DND-41 (cell line): Measurements from ENCODE around the gene TXNL1.

Experiments
- ATAC-seq: fragments of 200-7000 bp; cut with Tn5 transposase; 3 replicates; pipeline ENCODE4 v1.9.1; 2021; ENCODE audit warnings: low read depth; ENCODE audit not compliant: insufficient read depth
- DNase-seq: peaks from one replicate; pipeline ENCODE4 v3.0.0-alpha.2; 2020
- H2AFZ ChIP-seq: 2 replicates; pipeline ENCODE4 v1.6.0; 2012; ENCODE audit warnings: low read depth, low read length
- H3K27ac ChIP-seq: 2 replicates; pipeline ENCODE4 v1.5.1; 2012; ENCODE audit warnings: low read length, inconsistent platforms
- H3K27me3 ChIP-seq: fragments of 200-600 bp; sonication (generic); 2 replicates; pipeline ENCODE4 v1.6.0; 2012; ENCODE audit warnings: low read length, mild to moderate bottlenecking, inconsistent platforms; ENCODE audit not compliant: insufficient read depth, poor library complexity
- H3K36me3 ChIP-seq: 2 replicates; pipeline ENCODE4 v1.5.1; 2012; ENCODE audit warnings: low read length, inconsistent platforms; ENCODE audit not compliant: insufficient read depth
- H3K4me1 ChIP-seq: 2 replicates; pipeline ENCODE4 v1.5.1; 2012; ENCODE audit warnings: mild to moderate bottlenecking, low read length; ENCODE audit not compliant: insufficient read depth
- H3K4me2 ChIP-seq: 2 replicates; pipeline ENCODE4 v1.6.0; 2012; ENCODE audit warnings: mild to moderate bottlenecking, moderate library complexity, low read length, inconsistent platforms; ENCODE audit not compliant: insufficient read depth
- H3K4me3 ChIP-seq, 2 experiments: fragments of 200-600 bp in 1 of 2; shearing (Covaris generic) in 1 of 2; 2 replicates each; pipeline ENCODE4 v1.5.1; 2012 to 2016; ENCODE audit warnings: inconsistent platforms in 2 of 2, low read length in 2 of 2, mild to moderate bottlenecking in 2 of 2, low read depth in 1 of 2, moderate library complexity in 1 of 2
- H3K79me2 ChIP-seq: 2 replicates; pipeline ENCODE4 v1.6.0; 2012; ENCODE audit warnings: low read length, inconsistent platforms; ENCODE audit not compliant: insufficient read depth
- H3K9ac ChIP-seq: 2 replicates; pipeline ENCODE4 v1.6.0; 2012; ENCODE audit warnings: low read depth, mild to moderate bottlenecking, inconsistent platforms, low read length, moderate library complexity
- H3K9me3 ChIP-seq: 2 replicates; pipeline ENCODE4 v1.5.1; 2012; ENCODE audit warnings: low read length, moderate library complexity, mild to moderate bottlenecking, inconsistent platforms; ENCODE audit not compliant: insufficient read depth, severe bottlenecking
- H4K20me1 ChIP-seq: 2 replicates; pipeline ENCODE4 v1.6.0; 2012; ENCODE audit warnings: low read length; ENCODE audit not compliant: insufficient read depth
- EZH2 ChIP-seq: IDR thresholded peaks from 3 replicates; pipeline ENCODE4 v1.6.1; 2012; ENCODE audit warnings: borderline replicate concordance, low read depth, mild to moderate bottlenecking, moderate library complexity, low read length, inconsistent platforms; ENCODE audit not compliant: severe bottlenecking
- TF ChIP-seq, protein P1 (sequence below): IDR thresholded peaks from 2 replicates; pipeline ENCODE4 v1.5.1; 2012; ENCODE audit warnings: borderline replicate concordance, low read length, moderate library complexity, mild to moderate bottlenecking; ENCODE audit not compliant: poor library complexity, severe bottlenecking; ENCODE audit errors: extremely low read depth

The TXNL1 gene

DNA sequence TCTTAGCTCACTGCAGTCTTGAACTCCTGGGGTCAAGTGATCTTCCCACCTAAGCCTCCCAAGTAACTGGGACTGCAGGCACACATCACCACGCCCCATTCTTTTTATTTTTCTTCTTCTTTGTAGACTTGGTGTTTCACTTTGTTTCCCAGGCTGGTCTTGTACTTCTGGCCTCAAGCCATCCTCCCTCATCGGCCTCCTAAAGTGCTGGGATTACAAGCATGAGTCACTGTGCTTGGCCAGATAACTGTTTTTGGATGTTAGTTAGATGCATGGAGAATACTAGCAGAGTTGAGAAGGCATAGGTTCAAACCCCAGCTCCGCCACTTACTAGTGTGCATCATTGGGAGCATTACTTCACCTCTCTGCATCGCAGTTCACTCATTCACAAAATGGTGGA, 88.3 kb downstream of the TXNL1 start:
- Histone ChIP-seq H3K9ac (no peak overlapping the region), H3K79me2 (no peaks in the 10 kb centered on the region), H3K27ac (no peak overlapping the region), H3K4me2 (no peak overlapping the region), H3K4me3 (no peak overlapping the region), H3K9me3 (no peaks in the 10 kb centered on the region), H3K36me3 (no peaks in the 10 kb centered on the region), H3K27me3 (no peaks in the 10 kb centered on the region), H3K4me1 (no peaks in the 10 kb centered on the region), H2AFZ (no peak overlapping the region), H4K20me1 (no peaks in the 10 kb centered on the region)
- no peak for ATAC-seq
- no peak for TF ChIP-seq EZH2
- TF ChIP-seq, protein P1, sequence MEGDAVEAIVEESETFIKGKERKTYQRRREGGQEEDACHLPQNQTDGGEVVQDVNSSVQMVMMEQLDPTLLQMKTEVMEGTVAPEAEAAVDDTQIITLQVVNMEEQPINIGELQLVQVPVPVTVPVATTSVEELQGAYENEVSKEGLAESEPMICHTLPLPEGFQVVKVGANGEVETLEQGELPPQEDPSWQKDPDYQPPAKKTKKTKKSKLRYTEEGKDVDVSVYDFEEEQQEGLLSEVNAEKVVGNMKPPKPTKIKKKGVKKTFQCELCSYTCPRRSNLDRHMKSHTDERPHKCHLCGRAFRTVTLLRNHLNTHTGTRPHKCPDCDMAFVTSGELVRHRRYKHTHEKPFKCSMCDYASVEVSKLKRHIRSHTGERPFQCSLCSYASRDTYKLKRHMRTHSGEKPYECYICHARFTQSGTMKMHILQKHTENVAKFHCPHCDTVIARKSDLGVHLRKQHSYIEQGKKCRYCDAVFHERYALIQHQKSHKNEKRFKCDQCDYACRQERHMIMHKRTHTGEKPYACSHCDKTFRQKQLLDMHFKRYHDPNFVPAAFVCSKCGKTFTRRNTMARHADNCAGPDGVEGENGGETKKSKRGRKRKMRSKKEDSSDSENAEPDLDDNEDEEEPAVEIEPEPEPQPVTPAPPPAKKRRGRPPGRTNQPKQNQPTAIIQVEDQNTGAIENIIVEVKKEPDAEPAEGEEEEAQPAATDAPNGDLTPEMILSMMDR: no peak
- DNase-seq: no peak
